K562 (cell line): Measurements from ENCODE around the gene SLPI. TPM values are rescaled to one million over a fixed set of nuclear protein-coding genes. Genes with fewer than 3 reads are reported as not detected.

ENCODE experiments used
- ATAC-seq: fragments of 200-7000 bp; cut with Tn5 transposase; 3 replicates; pipeline ENCODE4 v1.9.1; 2020; ENCODE audit warnings: moderate library complexity
- BruUV-seq: library from RNA; stranded (reverse); fragments of 400-500 nt; replicated peaks from 2 replicates; lab custom pipeline; 2021; lab: Mats Ljungman, UMichigan
- CTCF ChIA-PET: fragments of 300-600 bp; formaldehyde crosslinking; extraction: SDS; loops from one replicate; lab custom pipeline; 2021; ENCODE audit warnings: low intra/inter-chr PET ratio; lab: Yijun Ruan, JAX
- POLR2A ChIA-PET: fragments of 300-600, 350-650 bp; sonication (Branson Sonifier 250); formaldehyde crosslinking; extraction: SDS; loops from one replicate; lab custom pipeline; 2021; ENCODE audit warnings: antibody characterized with exemption, inconsistent platforms; lab: Yijun Ruan, JAX
- DNase-seq, 4 experiments: peaks; one replicate each; pipeline versions ENCODE4 v3.0.0 to v3.0.0-alpha.2; 2011 to 2018; ENCODE audit warnings: low spot score in 3 of 4, mixed read lengths in 3 of 4; ENCODE audit errors: extremely low read depth in 1 of 4
- FAIRE-seq: peaks from 2 replicates; lab custom pipeline; 2011; peaks lifted over from hg19 to GRCh38; lab: Jason Lieb, UNC
- H2AFZ ChIP-seq: 2 replicates; pipeline ENCODE4 v1.6.0; 2011; ENCODE audit warnings: low read depth, low read length, control low read depth, inconsistent platforms
- H3K27ac ChIP-seq: fragments of 200-600 bp; 3 replicates; pipeline ENCODE4 v1.8.0; 2011; ENCODE audit warnings: low read depth, mild to moderate bottlenecking, control low read depth, inconsistent platforms, low read length, moderate library complexity, mixed read lengths; ENCODE audit errors: extremely low read depth
- H3K27me3 ChIP-seq, 2 experiments: fragments of 300-600 bp in 1 of 2; 2 replicates in 1 of 2; 3 replicates in 1 of 2; pipeline versions ENCODE4 v1.6.0 to v1.8.0; 2011; ENCODE audit warnings: inconsistent platforms in 2 of 2, low read length in 2 of 2, mild to moderate bottlenecking in 1 of 2, mixed read lengths in 1 of 2, moderate library complexity in 1 of 2; ENCODE audit not compliant: control insufficient read depth in 2 of 2, insufficient read depth in 2 of 2
- H3K36me3 ChIP-seq: fragments of 300-600 bp; 3 replicates; pipeline ENCODE4 v1.8.0; 2011; ENCODE audit warnings: mild to moderate bottlenecking, low read length, inconsistent platforms; ENCODE audit not compliant: control insufficient read depth, insufficient read depth
- H3K4me1 ChIP-seq, 2 experiments: fragments of 200-600 bp in 1 of 2; replicated peaks in 1 of 2; 2 replicates in 1 of 2; 3 replicates in 1 of 2; pipeline versions ENCODE4 v1.5.1 to v1.8.0; 2011; ENCODE audit warnings: inconsistent platforms in 2 of 2, low read length in 2 of 2, mild to moderate bottlenecking in 1 of 2, mixed read lengths in 1 of 2, moderate library complexity in 1 of 2; ENCODE audit not compliant: control insufficient read depth in 2 of 2, insufficient read depth in 2 of 2
- H3K4me2 ChIP-seq: 2 replicates; pipeline ENCODE4 v1.6.1; 2011; ENCODE audit warnings: low read length, control low read depth, inconsistent platforms, mixed read lengths; ENCODE audit not compliant: insufficient read depth
- H3K4me3 ChIP-seq: fragments of 200-600 bp; sonication (generic), shearing (Covaris generic); 2 replicates; pipeline ENCODE4 v1.5.1; 2016; ENCODE audit warnings: control low read depth, inconsistent platforms
- H3K79me2 ChIP-seq: fragments of 200-600 bp; 3 replicates; pipeline ENCODE4 v1.8.0; 2011; ENCODE audit warnings: low read length, inconsistent platforms; ENCODE audit not compliant: control insufficient read depth, insufficient read depth
- H3K9ac ChIP-seq, 2 experiments: 2 replicates each; pipeline versions ENCODE4 v1.6.0 to v1.6.1; 2011; ENCODE audit warnings: low read depth in 2 of 2, low read length in 2 of 2, control low read depth in 1 of 2, inconsistent platforms in 1 of 2, mild to moderate bottlenecking in 1 of 2, mixed read lengths in 1 of 2; ENCODE audit not compliant: insufficient read depth in 1 of 2
- H3K9me1 ChIP-seq: one replicate; pipeline ENCODE4 v1.6.0; 2011; ENCODE audit warnings: inconsistent platforms, mild to moderate bottlenecking, low read length, moderate library complexity; ENCODE audit not compliant: control insufficient read depth, insufficient read depth
- H3K9me3 ChIP-seq: replicated peaks from 2 replicates; pipeline ENCODE4 v1.5.1; 2011; ENCODE audit warnings: low read depth, low read length, inconsistent platforms; ENCODE audit not compliant: control insufficient read depth, insufficient read depth
- H4K20me1 ChIP-seq: replicated peaks from 2 replicates; pipeline ENCODE4 v1.6.1; 2011; ENCODE audit warnings: low read length, inconsistent platforms, mixed read lengths; ENCODE audit not compliant: control insufficient read depth, insufficient read depth
- PHTF2 ChIP-seq: fragments of 250-450 bp; sonication (Bioruptor Pico); IDR thresholded peaks from 2 replicates; pipeline ENCODE4 v1.5.0; 2021; ENCODE audit warnings: mild to moderate bottlenecking
- THRAP3 ChIP-seq: fragments of 450-650 bp; IDR thresholded peaks from 2 replicates; pipeline ENCODE4 v1.6.1; 2016; ENCODE audit warnings: mild to moderate bottlenecking, inconsistent platforms, borderline replicate concordance
- ZFP36 ChIP-seq: fragments of 150-350 bp; IDR thresholded peaks from 2 replicates; pipeline ENCODE4 v1.6.1; 2018; ENCODE audit warnings: low read length, low read depth; ENCODE audit not compliant: partially characterized antibody
- WGBS: fragments of 100-300 bp; shearing (Covaris generic); methylation state at CpG from one replicate; pipeline ENCODE4 v1.1.6; 2016; ENCODE audit warnings: low coverage, mixed read lengths; ENCODE audit not compliant: insufficient coverage; ENCODE audit errors: missing lambda C conversion rate; 5-methylcytosine and 5-hydroxymethylcytosine counted together
- in situ Hi-C: fragments of 300-500 bp; cut with MboI; formaldehyde crosslinking; loops from 4 replicates; pipeline ENCODE4 v1.15.0; 2018; ENCODE audit warnings: inconsistent platforms, mixed read lengths
- intact Hi-C: fragments of 100-400 bp; cut with micrococcal nuclease; formaldehyde crosslinking; loops from 2 replicates; pipeline ENCODE4 v1.14.2; 2022
- polyA plus RNA-seq, 8 experiments: library from polyadenylated mRNA; depleted of rRNA in 4 of 8; stranded (reverse) in 5 of 8; unstranded in 3 of 8; fragments of >200 nt; fragmentation: Nextera tagmentation in 2 of 8; fragmentation: Illumina TruSeq in 1 of 8; extraction: Ambion mirVana in 2 of 8; extraction: Trizol in 1 of 8; gene quantifications; 2 replicates each; pipeline versions ENCODE4 v1.2.1 to v1.2.3, GENCODE V29; 2011 to 2014; ENCODE audit warnings: inconsistent platforms in 1 of 8, missing spikeins in 1 of 8
- total RNA-seq, 7 experiments: library from RNA; depleted of rRNA in 6 of 7; stranded (reverse); fragments of >200 nt in 6 of 7; fragmentation: Illumina TruSeq in 2 of 7; extraction: Trizol in 2 of 7; gene quantifications; 2 replicates each; pipeline versions ENCODE4 v1.2.1 to v1.2.3, GENCODE V29; 2011 to 2021; ENCODE audit warnings: low replicate concordance in 1 of 7

The SLPI gene
- total and polyA plus RNA-seq, 9 of the 15 experiments (the other 6 are each of a cell fraction or from before 2014, with no cell fraction given), result 0.78 TPM; not detected in 8

DNA sequence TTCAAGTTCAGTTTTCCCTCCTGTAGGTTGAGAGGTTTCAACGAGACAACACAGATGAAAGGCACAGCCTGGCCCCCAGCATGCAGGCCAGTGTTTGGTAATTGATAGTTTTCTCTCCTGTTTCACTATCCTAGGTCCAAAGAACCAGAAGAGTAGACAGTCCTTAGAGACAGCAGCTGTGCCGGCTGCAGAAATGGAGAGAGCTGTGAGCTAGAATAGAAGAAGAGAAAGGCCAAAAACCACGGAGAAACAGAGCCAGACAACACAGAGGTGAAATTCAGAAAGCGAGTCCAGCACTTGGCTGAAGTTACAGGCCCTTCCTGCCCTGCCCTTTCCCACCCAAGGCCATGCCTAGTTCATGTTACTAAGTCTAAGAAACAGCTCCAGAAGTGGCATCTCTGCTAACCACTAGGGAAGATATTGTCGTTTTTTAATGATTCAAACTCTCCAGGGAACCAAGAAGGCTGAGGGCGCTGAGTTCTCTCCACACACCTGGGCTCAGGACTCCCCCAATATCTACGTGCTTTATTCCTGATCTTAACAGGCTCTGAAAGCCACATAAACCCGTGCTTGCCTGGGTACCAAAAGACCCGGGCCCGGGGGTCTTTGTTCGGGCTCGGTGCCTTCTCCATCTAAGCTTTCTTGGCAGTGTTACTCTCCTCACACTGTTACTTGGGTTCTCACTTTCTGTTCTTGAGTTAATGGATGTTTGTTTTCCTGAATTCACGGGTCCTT is 35.7 kb upstream of the SLPI start (continued):
- TF ChIP-seq THRAP3, result no peak

DNA sequence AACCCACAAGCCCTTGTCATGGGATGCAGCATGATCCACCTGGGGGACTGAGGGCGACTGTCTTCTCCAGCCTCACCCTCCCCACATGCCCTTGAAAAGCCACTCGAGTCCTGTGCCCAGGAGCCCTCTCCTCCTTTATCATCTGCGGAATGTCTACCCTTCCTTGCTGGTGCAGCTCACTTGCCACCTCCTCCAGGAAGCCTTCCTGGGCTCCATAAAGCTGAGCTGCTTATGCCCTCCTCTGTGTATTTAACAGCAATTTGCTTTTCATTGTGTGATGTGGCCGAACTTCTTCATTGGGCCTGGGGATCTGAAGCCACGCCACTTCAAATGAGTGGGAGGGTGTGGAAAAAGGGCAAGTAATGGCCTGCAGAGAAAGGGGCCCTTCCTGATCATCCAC is 34.5 kb upstream of the SLPI start:
- no peaks in the 10 kb centered on the region for H3K79me2 ChIP-seq
- in situ Hi-C loops (no loop called here), intact Hi-C loops (no loop called here)
- H3K4me1 ChIP-seq, result peaks cover 10 to 11% of the 10 kb centered on the region in 2 experiments; a peak in 4 of 5 replicates
- 9% methylated on average over 5 of the region's 5 CpGs for WGBS
- no peak overlapping the region for H3K4me3 ChIP-seq
- H2AFZ ChIP-seq, result no peak overlapping the region
- no TSS peak for BruUV-seq
- no peaks in the 10 kb centered on the region for H3K9me3 ChIP-seq
- ChIA-PET POLR2A (no interaction called here), CTCF (interaction anchor here (2.4 kb wide), 1 partner anchor 278 kb away, joined by 7 read pairs; no protein-coding TSS in a partner anchor)
- no peak overlapping the region for H3K4me2 ChIP-seq
- ATAC-seq (no peak), FAIRE-seq (no peak), DNase-seq (no peak)
- H3K9ac ChIP-seq, result no peak overlapping the region
- no peaks in the 10 kb centered on the region for H3K9me1 ChIP-seq
- H3K36me3 ChIP-seq, result no peaks in the 10 kb centered on the region
- TF ChIP-seq ZFP36 (peak; percentile 92), PHTF2 (CRISPR knock-in tag) (no peak)
- H3K27me3 ChIP-seq, result peaks cover 14 to 65% of the 10 kb centered on the region in 2 experiments; a peak in 4 of 5 replicates
- H3K27ac ChIP-seq, result no peak overlapping the region
- peaks cover 5% of the 10 kb centered on the region; the same call in 1 of the 2 replicates for H4K20me1 ChIP-seq
